DOHH2 (cell line): ENCODE data around the gene USP10.

Source experiments
- H3F3A ChIP-seq: fragments of 200-600 bp; sonication (generic), shearing (Covaris generic); 2 replicates; pipeline ENCODE4 v1.6.0; 2016; ENCODE audit warnings: antibody characterized with exemption, mild to moderate bottlenecking; ENCODE audit not compliant: control insufficient read depth, insufficient read depth
- H3K27ac ChIP-seq: fragments of 200-600 bp; sonication (generic); 2 replicates; pipeline ENCODE4 v1.5.1; 2014; ENCODE audit warnings: low read depth, mild to moderate bottlenecking, low read length, moderate library complexity
- H3K27me3 ChIP-seq: fragments of 200-600 bp; sonication (generic); 2 replicates; pipeline ENCODE4 v1.6.1; 2014; ENCODE audit warnings: mild to moderate bottlenecking, low read length, mixed read lengths; ENCODE audit not compliant: control insufficient read depth
- H3K36me3 ChIP-seq: fragments of 200-600 bp; sonication (generic); 2 replicates; pipeline ENCODE4 v1.6.1; 2014; ENCODE audit warnings: mild to moderate bottlenecking, low read length, moderate library complexity, mixed read lengths; ENCODE audit not compliant: control insufficient read depth
- H3K4me1 ChIP-seq: fragments of 200-600 bp; sonication (generic); 2 replicates; pipeline ENCODE4 v1.6.1; 2014; ENCODE audit warnings: mild to moderate bottlenecking, low read length, mixed read lengths; ENCODE audit not compliant: control insufficient read depth
- H3K4me2 ChIP-seq: fragments of 200-600 bp; sonication (generic); 2 replicates; pipeline ENCODE4 v1.6.0; 2014; ENCODE audit warnings: mild to moderate bottlenecking, low read length, moderate library complexity
- H3K4me3 ChIP-seq: fragments of 200-600 bp; sonication (generic); 2 replicates; pipeline ENCODE4 v1.5.1; 2014; ENCODE audit warnings: mild to moderate bottlenecking, low read length, mixed read lengths
- H3K79me2 ChIP-seq: fragments of 200-600 bp; sonication (generic); 2 replicates; pipeline ENCODE4 v1.6.1; 2014; ENCODE audit warnings: mild to moderate bottlenecking, low read length, mixed read lengths; ENCODE audit not compliant: control insufficient read depth
- H3K9me2 ChIP-seq: fragments of 200-600 bp; sonication (generic); replicated peaks from 2 replicates; pipeline ENCODE4 v1.6.1; 2014; ENCODE audit warnings: mild to moderate bottlenecking, low read length, mixed read lengths; ENCODE audit not compliant: control insufficient read depth
- H3K9me3 ChIP-seq: fragments of 200-600 bp; sonication (generic); 2 replicates; pipeline ENCODE4 v1.6.1; 2014; ENCODE audit warnings: antibody characterized with exemption, low read length, mixed read lengths; ENCODE audit not compliant: control insufficient read depth, insufficient read depth
- H4K20me1 ChIP-seq: fragments of 200-600 bp; sonication (generic); 2 replicates; pipeline ENCODE4 v1.6.0; 2014; ENCODE audit warnings: low read depth, mild to moderate bottlenecking, antibody characterized with exemption, low read length, moderate library complexity; ENCODE audit not compliant: control insufficient read depth, insufficient read depth
- CTCF ChIP-seq: fragments of 200-600 bp; sonication (generic); IDR thresholded peaks from one replicate; pipeline ENCODE4 v1.5.1; 2014; ENCODE audit warnings: antibody characterized with exemption, mild to moderate bottlenecking, low read depth, low read length; ENCODE audit not compliant: poor library complexity, severe bottlenecking
- EZH2phosphoT487 ChIP-seq: fragments of 200-600 bp; sonication (generic); IDR thresholded peaks from 2 replicates; pipeline ENCODE4 v1.6.1; 2017; ENCODE audit warnings: borderline replicate concordance, mild to moderate bottlenecking, antibody characterized with exemption, low read length, moderate library complexity, mixed read lengths

USP10 gene

GRCh38 chr16:84813141-84813934 lies 113.5 kb downstream of the USP10 start:
- H3K36me3 ChIP-seq = no peaks in the 10 kb centered on the region
- no peaks in the 10 kb centered on the region for H3K9me2 ChIP-seq
- no peaks in the 10 kb centered on the region for H3F3A ChIP-seq
- H3K79me2 ChIP-seq = no peaks in the 10 kb centered on the region
- H3K4me1 ChIP-seq = no peaks in the 10 kb centered on the region
- TF ChIP-seq CTCF (no peak), EZH2phosphoT487 (no peak)
- no peak overlapping the region for H3K27ac ChIP-seq
- no peaks in the 10 kb centered on the region for H4K20me1 ChIP-seq
- no peak overlapping the region for H3K4me3 ChIP-seq
- peaks cover 3% of the 10 kb centered on the region; the same call in 1 of the 2 replicates for H3K27me3 ChIP-seq
- no peaks in the 10 kb centered on the region for H3K9me3 ChIP-seq
- no peak overlapping the region for H3K4me2 ChIP-seq

GRCh38 chr16:84815462-84815861 lies 115.7 kb downstream of the USP10 start:
- Histone ChIP-seq H3F3A (no peaks in the 10 kb centered on the region), H3K27me3 (peaks cover 3% of the 10 kb centered on the region; the same call in 1 of the 2 replicates), H3K4me3 (no peak overlapping the region), H3K9me3 (no peaks in the 10 kb centered on the region), H4K20me1 (no peaks in the 10 kb centered on the region), H3K27ac (no peak overlapping the region), H3K4me1 (no peaks in the 10 kb centered on the region), H3K36me3 (no peaks in the 10 kb centered on the region), H3K79me2 (no peaks in the 10 kb centered on the region), H3K4me2 (no peak overlapping the region), H3K9me2 (no peaks in the 10 kb centered on the region)
- TF ChIP-seq CTCF (no peak), EZH2phosphoT487 (no peak)

- Histone ChIP-seq H3K27ac (no peak overlapping the region), H3K4me2 (no peak overlapping the region), H3F3A (no peaks in the 10 kb centered on the region), H4K20me1 (no peaks in the 10 kb centered on the region), H3K4me1 (no peaks in the 10 kb centered on the region), H3K9me3 (no peaks in the 10 kb centered on the region), H3K9me2 (no peaks in the 10 kb centered on the region), H3K27me3 (peaks cover under 1% of the 10 kb centered on the region; the same call in 1 of the 2 replicates), H3K4me3 (no peak overlapping the region), H3K79me2 (no peaks in the 10 kb centered on the region), H3K36me3 (no peaks in the 10 kb centered on the region)
- no peak for TF ChIP-seq CTCF
Measured at GRCh38 chr16:84816023-84816422, 116.2 kb downstream of the USP10 start.
